HepG2 (cell line): ENCODE results near the gene TSPAN9. TPM values are rescaled to one million over a fixed set of nuclear protein-coding genes. Genes with fewer than 3 reads are reported as not detected.

Source experiments
- BCL6 ChIP-seq: IDR thresholded peaks from 2 replicates; pipeline ENCODE4 v1.6.1; 2016; ENCODE audit warnings: missing genetic modification reagents, missing compliant biosample characterization
- CEBPZ ChIP-seq: IDR thresholded peaks from 2 replicates; pipeline ENCODE4 v1.6.1; 2012; ENCODE audit warnings: low read length, improper control_type of control experiment
- EHMT2 ChIP-seq: fragments of 200-600 bp; sonication (generic); IDR thresholded peaks from 2 replicates; pipeline ENCODE4 v1.7.0; 2017; ENCODE audit warnings: antibody characterized with exemption, low read depth, low read length, borderline replicate concordance
- HINFP ChIP-seq: sonication (generic); formaldehyde crosslinking; IDR thresholded peaks from 2 replicates; pipeline ENCODE4 v1.4.0; 2020; ENCODE audit warnings: low read depth, mild to moderate bottlenecking, missing genetic modification reagents
- KAT7 ChIP-seq: IDR thresholded peaks from 2 replicates; pipeline ENCODE4 v1.6.1; 2018; ENCODE audit warnings: borderline replicate concordance, missing compliant biosample characterization
- NFIB ChIP-seq: sonication (generic); formaldehyde crosslinking; IDR thresholded peaks from 2 replicates; pipeline ENCODE4 v1.9.0; 2021; ENCODE audit warnings: missing genetic modification reagents, mild to moderate bottlenecking, borderline replicate concordance
- NRL ChIP-seq: sonication (generic); formaldehyde crosslinking; IDR thresholded peaks from 2 replicates; pipeline ENCODE4 v1.5.0; 2020; ENCODE audit warnings: missing genetic modification reagents, mild to moderate bottlenecking, moderate library complexity, borderline replicate concordance
- RCOR2 ChIP-seq: IDR thresholded peaks from 2 replicates; pipeline ENCODE4 v1.6.1; 2016; ENCODE audit warnings: missing biosample characterization, missing genetic modification reagents
- SMAD9 ChIP-seq: sonication (generic); formaldehyde crosslinking; IDR thresholded peaks from 2 replicates; pipeline ENCODE4 v1.5.1; 2020; ENCODE audit warnings: mild to moderate bottlenecking, missing genetic modification reagents
- TRIM22 ChIP-seq: fragments of 450-650 bp; IDR thresholded peaks from 2 replicates; pipeline ENCODE4 v1.6.1; 2017
- ZNF513 ChIP-seq: sonication (generic); formaldehyde crosslinking; conservative IDR thresholded peaks from 2 replicates; pipeline ENCODE4 v1.5.0; 2020; ENCODE audit warnings: missing genetic modification reagents
- ZNF543 ChIP-seq: sonication (generic); formaldehyde crosslinking; IDR thresholded peaks from 2 replicates; pipeline ENCODE4 v1.4.0; 2020; ENCODE audit warnings: mild to moderate bottlenecking, missing genetic modification reagents
- ZNF547 ChIP-seq: sonication (generic); formaldehyde crosslinking; IDR thresholded peaks from 2 replicates; pipeline ENCODE4 v1.5.1; 2020; ENCODE audit warnings: mild to moderate bottlenecking, missing genetic modification reagents
- ZNF597 ChIP-seq: sonication (generic); formaldehyde crosslinking; IDR thresholded peaks from 2 replicates; pipeline ENCODE4 v1.5.0; 2020; ENCODE audit warnings: missing genetic modification reagents
- ZNF639 ChIP-seq: conservative IDR thresholded peaks from 2 replicates; pipeline ENCODE4 v1.6.1; 2018; ENCODE audit warnings: missing genetic modification reagents
- ZNF784 ChIP-seq: sonication (generic); formaldehyde crosslinking; IDR thresholded peaks from 2 replicates; pipeline ENCODE4 v1.5.1; 2020; ENCODE audit warnings: missing genetic modification reagents, mild to moderate bottlenecking, borderline replicate concordance
- polyA plus RNA-seq, 8 experiments: library from polyadenylated mRNA; depleted of rRNA in 3 of 8; stranded (reverse) in 7 of 8; unstranded in 1 of 8; fragments of >200 nt; fragmentation: Illumina TruSeq in 4 of 8; extraction: Trizol in 4 of 8; gene quantifications; 2 replicates each; pipeline versions ENCODE4 v1.2.1 to v1.2.3, GENCODE V29; 2011 to 2016; ENCODE audit warnings: low read depth in 4 of 8, missing spikeins in 1 of 8, mixed read lengths in 1 of 8; ENCODE audit not compliant: insufficient read depth in 1 of 8
- total RNA-seq, 5 experiments: library from RNA; depleted of rRNA; stranded (reverse); fragments of >200 nt; fragmentation: Illumina TruSeq; extraction: Trizol; gene quantifications; 2 replicates each; pipeline ENCODE4 v1.2.3, GENCODE V29; 2016; ENCODE audit warnings: low read depth in 1 of 5

Gene TSPAN9
- total and polyA plus RNA-seq, 2 of the 13 experiments (the other 11 are each of a cell fraction or from before 2014, with no cell fraction given) = 18.1 to 42.3 TPM

GRCh38 chr12:3076730-3077571 lies at the start of gene TSPAN9 (continued):
- TF ChIP-seq ZNF543 (CRISPR knock-in tag) (peak; percentile 74; the same call in 1 of the 2 replicates), ZNF784 (peak; percentile 33; the same call in 1 of the 2 replicates), EHMT2 (no peak), SMAD9 (CRISPR knock-in tag) (0 out of 2 replicates have a peak, but pooled peaks have one; percentile 42), RCOR2 (CRISPR knock-in tag) (no peak), ZNF547 (peak; percentile 55; the same call in 1 of the 2 replicates), CEBPZ (no peak), HINFP (no peak), ZNF513 (CRISPR knock-in tag) (no peak), ZNF639 (CRISPR knock-in tag) (0 out of 2 replicates have a peak, but pooled peaks have one; percentile 23), NFIB (CRISPR knock-in tag) (no peak), TRIM22 (no peak), ZNF597 (CRISPR knock-in tag) (no peak), KAT7 (CRISPR knock-in tag) (peak; percentile 81), NRL (CRISPR knock-in tag) (peak; percentile 75), BCL6 (CRISPR knock-in tag) (no peak)
